DND-41 (cell line): ENCODE results near the gene UPK1A.

Experiments
- ATAC-seq: fragments of 200-7000 bp; cut with Tn5 transposase; 3 replicates; pipeline ENCODE4 v1.9.1; 2021; ENCODE audit warnings: low read depth; ENCODE audit not compliant: insufficient read depth
- DNase-seq: peaks from one replicate; pipeline ENCODE4 v3.0.0-alpha.2; 2020
- H2AFZ ChIP-seq: 2 replicates; pipeline ENCODE4 v1.6.0; 2012; ENCODE audit warnings: low read depth, low read length
- H3K27ac ChIP-seq: 2 replicates; pipeline ENCODE4 v1.5.1; 2012; ENCODE audit warnings: low read length, inconsistent platforms
- H3K27me3 ChIP-seq: fragments of 200-600 bp; sonication (generic); 2 replicates; pipeline ENCODE4 v1.6.0; 2012; ENCODE audit warnings: low read length, mild to moderate bottlenecking, inconsistent platforms; ENCODE audit not compliant: insufficient read depth, poor library complexity
- H3K36me3 ChIP-seq: 2 replicates; pipeline ENCODE4 v1.5.1; 2012; ENCODE audit warnings: low read length, inconsistent platforms; ENCODE audit not compliant: insufficient read depth
- H3K4me1 ChIP-seq: 2 replicates; pipeline ENCODE4 v1.5.1; 2012; ENCODE audit warnings: mild to moderate bottlenecking, low read length; ENCODE audit not compliant: insufficient read depth
- H3K4me2 ChIP-seq: 2 replicates; pipeline ENCODE4 v1.6.0; 2012; ENCODE audit warnings: mild to moderate bottlenecking, moderate library complexity, low read length, inconsistent platforms; ENCODE audit not compliant: insufficient read depth
- H3K4me3 ChIP-seq, 2 experiments: fragments of 200-600 bp in 1 of 2; shearing (Covaris generic) in 1 of 2; 2 replicates each; pipeline ENCODE4 v1.5.1; 2012 to 2016; ENCODE audit warnings: inconsistent platforms in 2 of 2, low read length in 2 of 2, mild to moderate bottlenecking in 2 of 2, low read depth in 1 of 2, moderate library complexity in 1 of 2
- H3K79me2 ChIP-seq: 2 replicates; pipeline ENCODE4 v1.6.0; 2012; ENCODE audit warnings: low read length, inconsistent platforms; ENCODE audit not compliant: insufficient read depth
- H3K9ac ChIP-seq: 2 replicates; pipeline ENCODE4 v1.6.0; 2012; ENCODE audit warnings: low read depth, mild to moderate bottlenecking, inconsistent platforms, low read length, moderate library complexity
- H3K9me3 ChIP-seq: 2 replicates; pipeline ENCODE4 v1.5.1; 2012; ENCODE audit warnings: low read length, moderate library complexity, mild to moderate bottlenecking, inconsistent platforms; ENCODE audit not compliant: insufficient read depth, severe bottlenecking
- H4K20me1 ChIP-seq: 2 replicates; pipeline ENCODE4 v1.6.0; 2012; ENCODE audit warnings: low read length; ENCODE audit not compliant: insufficient read depth
- CTCF ChIP-seq: IDR thresholded peaks from 2 replicates; pipeline ENCODE4 v1.5.1; 2012; ENCODE audit warnings: borderline replicate concordance, low read length, moderate library complexity, mild to moderate bottlenecking; ENCODE audit not compliant: poor library complexity, severe bottlenecking; ENCODE audit errors: extremely low read depth
- EZH2 ChIP-seq: IDR thresholded peaks from 3 replicates; pipeline ENCODE4 v1.6.1; 2012; ENCODE audit warnings: borderline replicate concordance, low read depth, mild to moderate bottlenecking, moderate library complexity, low read length, inconsistent platforms; ENCODE audit not compliant: severe bottlenecking

Gene UPK1A

GRCh38 chr19:35716801-35717664, 50.7 kb downstream of the UPK1A start:
- TF ChIP-seq EZH2 (no peak), CTCF (peak; percentile 76)
- H3K4me1 ChIP-seq = peaks cover 42% of the 10 kb centered on the region
- peaks cover 31% of the 10 kb centered on the region for H4K20me1 ChIP-seq
- H3K36me3 ChIP-seq = peaks cover 30% of the 10 kb centered on the region
- H3K27ac ChIP-seq = peak overlapping the region; percentile 80
- H3K4me2 ChIP-seq = peak overlapping the region; percentile 96
- peak overlapping the region; percentile 96 for H2AFZ ChIP-seq
- peak overlapping the region; percentile 59 to 94; a peak in 3 of 4 replicates for H3K4me3 ChIP-seq
- H3K9ac ChIP-seq = peak overlapping the region; percentile 81
- no peaks in the 10 kb centered on the region for H3K9me3 ChIP-seq
- peak; percentile 92 for ATAC-seq
- peak; percentile 98 for DNase-seq
- H3K27me3 ChIP-seq = no peaks in the 10 kb centered on the region
- peaks cover 47% of the 10 kb centered on the region for H3K79me2 ChIP-seq

- no peak for ATAC-seq
- peak within 1 kb of the TSS; percentile 59 to 94; a peak in 3 of 4 replicates for H3K4me3 ChIP-seq
Measured at GRCh38 chr19:35717665-35718344, 51.5 kb downstream of the UPK1A start, which contains the start of gene KMT2B. KMT2B (plus strand) TSS chr19:35718003; CDS start chr19:35718019, 16 bp downstream.

GRCh38 chr19:35718345-35719041, 52.2 kb downstream of the UPK1A start:
- Histone ChIP-seq H3K4me2 (peak overlapping the region; percentile 82), H3K27me3 (no peaks in the 10 kb centered on the region), H3K36me3 (peaks cover 45% of the 10 kb centered on the region), H2AFZ (peak overlapping the region; percentile 7), H3K9ac (peak overlapping the region; percentile 84), H3K4me1 (peaks cover 42% of the 10 kb centered on the region), H3K27ac (peak overlapping the region; percentile 48), H3K79me2 (peaks cover 52% of the 10 kb centered on the region), H4K20me1 (peaks cover 42% of the 10 kb centered on the region), H3K4me3 (peak overlapping the region; percentile 56 to 94; a peak in 3 of 4 replicates), H3K9me3 (no peaks in the 10 kb centered on the region)
- ATAC-seq (peak; percentile 7; the same call in 1 of the 3 replicates), DNase-seq (peak; percentile 65)
- TF ChIP-seq CTCF = no peak
- TF ChIP-seq EZH2 = no peak

More at GRCh38 chr19:35717665-35718344, 51.5 kb downstream of the UPK1A start, which contains the start of gene KMT2B:
- H3K27me3 ChIP-seq = no peaks in the 10 kb centered on the region
- H2AFZ ChIP-seq = peak within 1 kb of the TSS; percentile 96
- no peak for DNase-seq
- peaks cover 52% of the 10 kb centered on the region for H3K79me2 ChIP-seq
- peaks cover 39% of the 10 kb centered on the region for H4K20me1 ChIP-seq
- peak within 1 kb of the TSS; percentile 96 for H3K4me2 ChIP-seq
- TF ChIP-seq EZH2 (no peak), CTCF (no peak)
- H3K27ac ChIP-seq = peak within 1 kb of the TSS; percentile 80
- H3K4me1 ChIP-seq = peaks cover 42% of the 10 kb centered on the region
- H3K9ac ChIP-seq = peak within 1 kb of the TSS; percentile 84
- H3K9me3 ChIP-seq = no peaks in the 10 kb centered on the region
- H3K36me3 ChIP-seq = peaks cover 38% of the 10 kb centered on the region
